C4-2B (cell line): ENCODE data around the gene LCN12.

ENCODE experiments used
- CTCF ChIP-seq: fragments of 450-650 bp; conservative IDR thresholded peaks from 2 replicates; pipeline ENCODE4 v1.5.1; 2017; ENCODE audit warnings: mild to moderate bottlenecking
- ZFX ChIP-seq: fragments of 450-650 bp; IDR thresholded peaks from 2 replicates; pipeline ENCODE4 v1.6.1; 2017

- TF ChIP-seq CTCF (no peak), ZFX (no peak)
Measured at GRCh38 chr9:136952321-136952850, 313 bp downstream of the LCN12 start.
